Stimulated activated naive B cell treated with anti-CD40 and anti-IgM and Interleukin-4, amounts not matched to agents 10 μg/mL and 1 μg/mL and 100 μg/mL, for 72 hours (primary cell): ENCODE data around the gene CACNA1B.

Experiments used
- ATAC-seq, 2 donors: fragments of 150-1000 bp; cut with Tn5 transposase; replicated peaks; 2 replicates each; pipeline ENCODE4 v1.10.0; 2021; ENCODE audit warnings: moderate library complexity in 1 of 2
- DNase-seq: peaks from one replicate; pipeline ENCODE4 v3.0.0; 2021
- H3K27ac Mint-ChIP-seq: one replicate; pipeline ENCODE4 v1.8.0; 2022; ENCODE audit warnings: mild to moderate bottlenecking, mixed read lengths
- H3K27me3 Mint-ChIP-seq, 2 donors: one replicate each; pipeline ENCODE4 v1.8.0; 2022; ENCODE audit warnings: mixed read lengths in 2 of 2
- H3K36me3 Mint-ChIP-seq, 2 donors: one replicate each; pipeline ENCODE4 v1.8.0; 2022; ENCODE audit warnings: mixed read lengths in 2 of 2, mild to moderate bottlenecking in 1 of 2
- H3K4me1 Mint-ChIP-seq, 2 donors: one replicate each; pipeline ENCODE4 v1.8.0; 2022; ENCODE audit warnings: mixed read lengths in 2 of 2, mild to moderate bottlenecking in 1 of 2
- H3K4me3 Mint-ChIP-seq, 2 donors: one replicate each; pipeline ENCODE4 v1.8.0; 2022; ENCODE audit warnings: mild to moderate bottlenecking in 2 of 2, mixed read lengths in 2 of 2, moderate library complexity in 1 of 2
- H3K9me3 Mint-ChIP-seq, 2 donors: one replicate each; pipeline ENCODE4 v1.8.0; 2022; ENCODE audit warnings: mixed read lengths in 2 of 2, mild to moderate bottlenecking in 1 of 2

Gene CACNA1B

DNA sequence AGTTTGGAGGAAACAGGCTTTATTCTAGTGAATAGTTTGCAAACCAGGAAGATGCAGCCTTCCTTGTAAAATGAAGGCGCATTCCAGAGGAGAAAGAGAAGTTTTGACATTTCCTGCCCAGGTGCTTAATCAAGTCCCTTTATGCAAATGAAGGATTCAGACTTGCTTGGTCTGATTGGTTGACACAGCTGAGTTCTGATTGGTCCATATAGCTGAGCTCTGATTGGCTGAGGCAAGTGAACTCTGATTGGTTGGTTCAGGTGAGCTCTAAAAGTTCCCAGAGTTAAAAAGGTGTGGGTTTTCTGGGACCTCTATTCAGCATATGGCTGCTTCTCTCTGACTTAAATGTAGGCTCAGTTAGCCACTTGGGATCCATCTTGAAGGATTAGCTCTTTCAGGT, 151.0 kb downstream of the CACNA1B start:
- DNase-seq (no peak), ATAC-seq (no peak)
- peaks cover 54 to 77% of the 10 kb centered on the region in 2 donors for H3K27me3 Mint-ChIP-seq
- no peaks in the 10 kb centered on the region for H3K4me1 Mint-ChIP-seq
- no peak overlapping the region for H3K4me3 Mint-ChIP-seq
- H3K9me3 Mint-ChIP-seq, result peaks cover 6 to 7% of the 10 kb centered on the region in 2 donors
- H3K36me3 Mint-ChIP-seq, result no peaks in the 10 kb centered on the region
- no peak overlapping the region for H3K27ac Mint-ChIP-seq

DNA sequence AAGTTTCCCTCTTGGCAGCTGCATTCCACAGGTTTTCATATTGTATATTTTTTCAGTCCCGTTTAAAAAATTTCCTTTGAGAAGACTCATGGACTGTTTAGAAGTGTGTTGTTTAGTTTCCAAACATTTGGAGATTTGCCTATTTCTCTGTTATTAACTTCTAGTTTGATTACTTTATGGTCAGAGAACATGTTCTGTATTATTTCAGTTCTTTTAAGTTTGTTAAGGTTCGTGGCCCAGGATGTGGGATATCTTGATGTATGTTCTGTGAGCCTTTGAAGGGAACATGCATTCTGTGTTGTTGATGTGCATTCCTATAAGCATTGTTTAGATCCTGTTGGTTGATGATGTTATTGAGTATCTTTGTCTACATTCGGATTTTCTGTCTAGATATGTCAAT, 153.6 kb downstream of the CACNA1B start:
- H3K36me3 Mint-ChIP-seq, result no peaks in the 10 kb centered on the region
- H3K9me3 Mint-ChIP-seq, result peaks cover 6 to 7% of the 10 kb centered on the region in 2 donors
- DNase-seq, result no peak
- H3K4me3 Mint-ChIP-seq, result no peak overlapping the region
- ATAC-seq, result no peak
- peaks cover 47 to 74% of the 10 kb centered on the region in 2 donors for H3K27me3 Mint-ChIP-seq
- H3K27ac Mint-ChIP-seq, result no peak overlapping the region
- H3K4me1 Mint-ChIP-seq, result no peaks in the 10 kb centered on the region

DNA sequence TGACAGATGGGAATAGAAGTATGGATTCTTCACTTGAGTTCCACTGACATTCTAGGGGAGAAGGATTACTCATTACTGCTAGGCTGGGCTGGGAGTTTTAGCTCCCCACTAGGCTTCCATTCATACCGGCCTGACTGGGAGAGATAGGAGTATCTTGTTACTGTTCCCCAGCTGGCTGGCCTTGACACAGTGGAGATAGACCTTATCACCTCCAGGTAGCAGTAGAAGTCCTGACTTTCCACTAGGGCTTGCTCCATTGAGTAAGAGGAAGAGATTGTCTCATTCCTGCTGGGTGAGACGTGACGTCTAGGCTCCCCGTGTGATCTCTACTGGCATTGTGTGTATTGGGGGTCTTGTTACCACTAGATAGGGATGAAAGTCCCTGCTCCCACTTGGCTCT, 156.4 kb downstream of the CACNA1B start:
- Mint-ChIP-seq H3K9me3 (peaks cover 4 to 7% of the 10 kb centered on the region in 2 donors), H3K36me3 (no peaks in the 10 kb centered on the region), H3K27ac (no peak overlapping the region), H3K4me3 (no peak overlapping the region), H3K4me1 (no peaks in the 10 kb centered on the region), H3K27me3 (peaks cover 54 to 68% of the 10 kb centered on the region in 2 donors)
- DNase-seq (no peak), ATAC-seq (no peak)

DNA sequence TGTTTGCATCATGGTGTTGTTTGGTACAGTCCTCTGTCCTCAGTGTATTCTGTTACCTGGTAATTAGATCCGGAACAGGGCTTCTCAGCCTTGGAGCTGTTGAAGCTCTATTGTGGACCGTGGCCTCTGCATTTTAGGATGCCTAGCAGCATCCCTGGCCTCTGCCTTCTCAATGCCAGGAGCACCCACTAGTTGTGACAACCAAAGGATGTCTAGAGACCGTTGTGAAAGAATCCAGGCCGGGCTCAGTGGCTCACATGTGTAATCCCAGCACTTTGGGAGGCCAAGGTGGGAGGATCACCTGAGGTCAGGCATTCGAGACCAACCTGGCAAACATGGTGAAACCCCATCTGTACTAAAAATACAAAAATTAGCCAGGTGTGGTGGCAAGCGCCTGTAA, 159.6 kb downstream of the CACNA1B start:
- Mint-ChIP-seq H3K36me3 (no peaks in the 10 kb centered on the region), H3K27me3 (peaks cover 37 to 57% of the 10 kb centered on the region in 2 donors), H3K9me3 (peaks cover 4 to 7% of the 10 kb centered on the region in 2 donors), H3K4me3 (no peak overlapping the region), H3K4me1 (no peaks in the 10 kb centered on the region), H3K27ac (no peak overlapping the region)
- no peak for DNase-seq
- no peak for ATAC-seq

DNA sequence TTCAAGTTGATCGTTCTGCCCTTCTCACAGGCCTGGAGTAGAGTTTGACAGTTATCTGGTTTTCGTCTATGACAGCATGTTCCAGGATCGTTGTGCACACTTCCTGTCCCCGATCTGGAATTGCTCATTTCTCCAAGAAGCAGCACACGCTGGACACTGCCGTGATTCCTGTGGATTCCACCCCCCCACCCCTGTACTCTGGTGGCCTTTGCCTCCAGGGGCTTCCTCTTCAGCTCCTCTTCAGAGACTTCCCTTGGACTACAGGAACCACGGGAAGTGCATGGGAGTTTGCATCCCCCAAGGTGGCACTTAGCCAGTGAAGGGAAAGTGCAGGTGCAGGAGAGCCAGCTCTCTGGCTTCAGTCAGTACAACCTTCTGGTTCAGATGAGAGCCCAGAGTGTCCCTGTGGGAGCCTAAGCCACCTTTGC, 160.7 kb downstream of the CACNA1B start:
- Mint-ChIP-seq H3K4me3 (no peak overlapping the region), H3K27ac (no peak overlapping the region), H3K36me3 (no peaks in the 10 kb centered on the region), H3K9me3 (peaks cover 0 to under 1% of the 10 kb centered on the region in 2 donors), H3K27me3 (peaks cover 31 to 45% of the 10 kb centered on the region in 2 donors), H3K4me1 (no peaks in the 10 kb centered on the region)
- DNase-seq (no peak), ATAC-seq (no peak)

DNA sequence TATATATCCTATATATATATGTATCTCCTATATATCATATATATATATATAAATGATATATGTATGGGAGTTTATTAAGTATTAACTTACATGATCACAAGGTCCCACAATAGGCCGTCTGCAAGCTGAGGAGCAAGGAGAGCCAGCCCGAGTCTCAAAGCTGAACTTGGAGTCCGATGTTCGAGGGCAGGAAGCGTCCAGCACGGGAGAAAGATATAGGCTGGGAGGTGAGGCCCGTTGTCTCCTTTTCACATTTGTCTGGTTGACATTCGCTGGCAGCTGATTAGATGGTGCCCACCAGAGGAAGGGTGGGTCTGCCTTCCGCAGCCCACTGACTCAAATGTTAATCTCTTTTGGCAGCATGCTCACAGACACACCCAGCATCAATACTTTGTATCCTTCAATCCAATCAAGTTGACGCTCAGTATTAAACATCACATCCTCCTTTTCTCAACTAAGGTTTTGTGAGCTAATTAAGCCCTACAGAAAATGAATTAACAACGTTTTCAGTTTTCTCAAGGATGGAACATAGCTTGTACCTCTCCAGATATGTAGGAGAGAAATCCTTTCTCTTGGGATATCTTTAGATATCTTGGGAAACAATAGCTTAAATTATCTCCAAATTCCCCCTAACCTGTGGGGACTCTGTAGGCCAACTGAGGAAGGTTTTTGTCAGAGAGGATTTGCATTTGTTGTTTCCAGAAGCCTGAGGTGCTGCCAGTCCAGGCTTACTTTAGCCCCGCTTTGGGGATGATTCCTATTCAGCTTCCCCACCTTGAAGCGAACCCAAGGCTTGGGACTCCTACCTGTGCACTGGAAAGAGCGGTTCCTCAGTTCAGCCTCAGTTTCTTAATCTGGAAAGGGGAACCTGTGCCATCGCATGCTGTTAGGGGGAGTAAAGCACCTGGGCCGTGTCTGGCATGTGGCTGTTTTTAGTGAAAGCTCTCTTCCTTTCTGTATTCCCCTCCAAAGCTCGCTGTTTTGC, 163.2 kb downstream of the CACNA1B start:
- no peak overlapping the region for H3K27ac Mint-ChIP-seq
- no peaks in the 10 kb centered on the region for H3K36me3 Mint-ChIP-seq
- H3K27me3 Mint-ChIP-seq, result peaks cover 33 to 40% of the 10 kb centered on the region in 2 donors
- no peak overlapping the region for H3K4me3 Mint-ChIP-seq
- ATAC-seq (no peak), DNase-seq (no peak)
- no peaks in the 10 kb centered on the region for H3K4me1 Mint-ChIP-seq
- H3K9me3 Mint-ChIP-seq, result no peaks in the 10 kb centered on the region

DNA sequence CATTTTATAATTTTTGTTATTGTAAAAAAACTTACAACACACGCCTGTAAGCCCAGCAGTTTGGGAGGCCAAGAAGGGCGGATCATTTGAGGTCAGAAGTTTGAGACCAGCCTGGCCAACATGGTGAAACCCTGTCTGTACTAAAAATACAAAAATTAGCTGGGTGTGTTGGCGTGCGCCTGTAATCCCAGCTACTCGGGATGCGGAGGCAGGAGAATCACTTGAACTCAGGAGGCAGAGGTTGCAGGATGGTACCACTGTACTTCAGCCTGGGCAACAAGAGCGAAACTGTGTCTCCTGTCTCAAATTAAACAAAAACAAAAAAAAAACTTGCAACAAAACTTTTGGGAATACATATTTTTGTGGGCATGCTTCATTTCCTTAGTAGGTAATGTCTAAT, 164.6 kb downstream of the CACNA1B start:
- Mint-ChIP-seq H3K27me3 (peaks cover 28 to 42% of the 10 kb centered on the region in 2 donors), H3K9me3 (no peaks in the 10 kb centered on the region), H3K4me1 (no peaks in the 10 kb centered on the region), H3K4me3 (no peak overlapping the region), H3K27ac (no peak overlapping the region), H3K36me3 (no peaks in the 10 kb centered on the region)
- DNase-seq (no peak), ATAC-seq (no peak)

DNA sequence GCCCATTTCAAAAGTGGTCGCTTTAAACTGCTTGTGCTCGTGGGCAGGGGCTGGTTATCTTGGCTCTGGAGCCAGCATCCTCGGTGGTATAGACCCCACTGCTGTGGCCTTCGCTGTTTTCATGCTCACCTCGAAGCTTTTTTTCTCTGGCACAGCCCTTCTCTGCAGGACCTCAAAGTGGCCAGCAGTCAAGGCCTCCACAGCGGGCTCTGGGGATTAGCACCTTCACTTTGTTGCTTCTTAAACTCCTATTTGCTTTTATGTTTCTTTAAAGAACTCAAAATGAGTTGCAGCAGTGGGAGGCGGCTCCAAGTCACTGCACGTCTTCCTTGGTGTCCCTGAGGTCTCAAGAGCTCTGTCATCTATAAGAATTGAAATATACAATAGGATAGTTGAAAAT, 165.1 kb downstream of the CACNA1B start:
- DNase-seq, result no peak
- no peak for ATAC-seq
- Mint-ChIP-seq H3K4me3 (no peak overlapping the region), H3K27me3 (peaks cover 28 to 42% of the 10 kb centered on the region in 2 donors), H3K36me3 (no peaks in the 10 kb centered on the region), H3K4me1 (no peaks in the 10 kb centered on the region), H3K27ac (no peak overlapping the region), H3K9me3 (no peaks in the 10 kb centered on the region)

DNA sequence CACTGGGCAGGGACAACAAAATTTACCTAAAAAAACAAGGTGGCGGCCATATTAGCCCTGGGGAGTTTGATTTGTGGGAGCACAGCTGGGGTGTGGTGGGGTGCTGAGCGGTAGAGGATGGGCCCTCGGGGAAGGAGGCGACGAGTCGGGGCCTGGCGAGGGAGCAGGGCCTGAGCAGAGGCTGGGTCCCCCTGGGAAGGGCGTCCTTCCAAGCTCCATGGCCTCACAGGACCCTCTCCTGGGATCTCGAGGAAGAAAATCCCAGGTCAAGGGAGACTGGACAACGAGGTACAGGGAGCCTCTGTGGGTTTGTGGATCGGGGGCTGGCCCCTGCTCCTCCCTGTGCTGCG, 165.5 kb downstream of the CACNA1B start:
- Mint-ChIP-seq H3K27ac (no peak overlapping the region), H3K9me3 (no peaks in the 10 kb centered on the region), H3K36me3 (no peaks in the 10 kb centered on the region), H3K27me3 (peaks cover 28 to 42% of the 10 kb centered on the region in 2 donors), H3K4me1 (no peaks in the 10 kb centered on the region), H3K4me3 (no peak overlapping the region)
- DNase-seq (no peak), ATAC-seq (no peak)

DNA sequence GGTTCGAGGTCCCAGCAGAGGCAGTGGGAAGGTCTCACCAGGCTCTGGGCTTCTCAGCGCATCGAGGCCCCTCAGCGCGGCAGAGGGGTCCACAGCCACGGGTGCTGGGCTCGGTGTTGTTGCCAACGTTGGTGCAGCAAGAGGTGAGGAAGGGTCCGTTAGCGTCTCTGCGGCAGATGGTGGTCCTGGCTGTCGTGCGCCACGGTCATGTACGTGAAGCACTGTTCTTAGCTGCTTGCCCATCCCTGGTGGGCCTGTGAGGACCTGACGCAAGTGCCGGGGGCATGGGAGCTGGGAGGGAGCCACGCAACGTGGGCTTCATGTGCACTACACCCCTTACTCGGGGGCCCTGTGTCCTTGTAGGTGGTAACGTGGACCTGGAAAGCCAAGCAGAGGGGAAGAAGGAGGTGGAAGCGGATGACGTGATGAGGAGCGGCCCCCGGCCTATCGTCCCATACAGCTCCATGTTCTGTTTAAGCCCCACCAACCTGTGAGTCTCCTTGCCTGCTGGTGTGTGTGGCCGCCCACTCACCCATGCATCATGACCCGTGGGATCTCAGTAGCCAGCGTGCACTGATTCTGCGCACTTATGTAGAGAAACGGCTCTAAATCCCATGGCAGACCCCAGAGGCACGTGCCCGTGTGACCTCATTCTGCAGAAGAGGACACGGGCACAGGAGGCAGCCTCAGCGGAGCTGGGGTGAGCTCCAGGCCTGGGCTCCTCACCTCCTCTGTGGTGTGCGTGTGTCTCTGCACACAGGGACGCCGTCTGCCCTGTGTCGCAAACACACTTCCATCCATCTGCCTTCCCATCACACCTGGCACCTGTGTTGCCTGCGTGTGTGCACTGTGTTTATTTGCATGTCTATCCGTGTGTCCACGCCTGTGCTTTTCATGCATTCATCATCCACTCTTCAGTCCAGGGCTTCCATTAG, 166.1 kb downstream of the CACNA1B start:
- no peaks in the 10 kb centered on the region for H3K36me3 Mint-ChIP-seq
- DNase-seq (no peak), ATAC-seq (no peak)
- no peaks in the 10 kb centered on the region for H3K4me1 Mint-ChIP-seq
- H3K27me3 Mint-ChIP-seq, result peaks cover 23 to 36% of the 10 kb centered on the region in 2 donors
- no peak overlapping the region for H3K27ac Mint-ChIP-seq
- no peak overlapping the region for H3K4me3 Mint-ChIP-seq
- no peaks in the 10 kb centered on the region for H3K9me3 Mint-ChIP-seq

DNA sequence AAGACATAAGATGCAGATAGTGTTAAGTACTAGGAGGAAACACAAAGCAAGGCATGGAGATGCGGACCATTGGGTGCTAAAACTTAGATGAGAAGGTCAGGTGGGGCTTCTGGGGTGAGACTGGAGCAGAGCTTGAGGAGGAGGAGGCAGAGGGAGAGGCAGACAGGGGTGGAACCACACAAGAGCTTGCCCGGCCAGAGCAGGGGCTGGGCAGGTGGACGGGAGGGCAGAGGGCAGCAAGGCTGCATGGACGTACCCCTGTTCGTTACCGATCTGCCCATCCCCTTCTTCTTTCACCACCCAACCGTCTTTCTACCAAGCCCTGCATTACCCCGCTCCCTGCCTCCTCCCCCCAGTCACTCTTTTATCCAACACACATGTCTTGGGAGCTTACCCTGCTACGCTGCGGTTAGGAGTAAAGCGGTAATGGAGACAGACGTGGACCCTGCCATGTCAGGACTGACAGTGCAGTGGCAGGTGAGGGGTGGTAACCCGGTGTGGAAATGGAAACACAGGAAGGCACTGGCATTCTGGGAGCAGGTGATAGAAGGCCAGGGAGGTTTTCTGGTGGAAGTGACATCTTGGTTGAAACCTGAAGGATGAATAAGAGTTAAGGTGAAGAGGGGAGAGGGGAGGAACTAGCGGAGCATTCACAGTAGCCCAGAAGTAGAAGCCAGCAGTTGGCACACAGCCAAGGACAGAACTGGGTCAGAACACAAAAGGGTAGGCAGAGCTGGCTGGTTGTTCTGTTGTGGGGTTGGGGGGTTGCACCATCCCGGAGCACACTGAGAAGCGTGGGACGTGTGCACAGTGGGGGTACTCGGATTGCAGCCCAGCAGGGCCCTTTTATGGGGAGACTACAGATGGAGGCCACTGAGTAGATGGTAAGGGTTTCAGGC, 167.2 kb downstream of the CACNA1B start:
- Mint-ChIP-seq H3K4me3 (no peak overlapping the region), H3K36me3 (no peaks in the 10 kb centered on the region), H3K9me3 (no peaks in the 10 kb centered on the region), H3K27me3 (peaks cover 25 to 35% of the 10 kb centered on the region in 2 donors), H3K27ac (no peak overlapping the region), H3K4me1 (no peaks in the 10 kb centered on the region)
- DNase-seq (no peak), ATAC-seq (no peak)

DNA sequence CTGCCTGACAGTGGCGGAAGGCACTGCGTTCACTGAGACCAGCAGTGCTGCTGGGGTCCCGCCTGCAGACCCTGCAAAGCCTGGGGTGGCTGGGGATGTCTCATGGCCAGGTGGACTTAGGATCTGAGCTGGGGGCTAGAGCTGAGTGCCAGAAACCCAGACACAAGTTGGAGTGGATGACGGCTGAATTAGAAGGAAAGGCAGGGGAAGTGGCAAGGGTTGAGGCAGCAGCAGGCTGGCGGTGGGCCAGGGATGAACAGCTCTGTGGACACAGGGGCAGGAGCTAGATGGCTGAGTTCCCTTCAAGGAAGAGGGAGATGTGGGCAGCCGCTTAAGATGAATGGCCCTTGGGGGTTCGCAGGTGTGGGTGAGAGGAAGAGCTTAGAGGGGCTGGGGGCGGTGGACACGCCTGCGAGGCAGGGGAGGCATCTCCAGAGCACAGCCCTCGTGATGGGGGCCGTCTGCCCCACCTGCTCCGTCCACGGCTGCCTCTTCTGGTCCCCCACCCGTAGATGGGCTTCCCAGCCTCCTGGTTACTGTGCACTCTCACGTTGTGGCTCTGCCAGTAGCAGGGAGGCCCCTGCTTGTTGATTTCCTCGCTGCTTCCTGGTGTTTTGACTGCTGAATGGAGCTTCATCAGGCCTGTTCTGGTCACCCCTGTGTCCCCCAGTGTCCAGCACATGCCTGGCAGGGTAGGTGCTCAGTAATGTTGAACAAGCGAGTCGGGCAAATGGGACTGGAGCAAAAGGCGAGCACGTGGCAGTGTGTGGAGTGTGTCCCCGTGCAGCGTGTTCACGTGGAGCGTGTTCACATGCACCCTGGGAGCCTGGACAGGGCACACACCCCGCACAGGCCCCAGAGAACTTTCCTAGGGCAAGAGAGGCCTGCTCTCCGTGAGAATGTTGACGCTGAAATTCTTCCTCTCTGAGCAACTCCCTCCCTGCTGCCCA, 168.2 kb downstream of the CACNA1B start:
- Mint-ChIP-seq H3K4me3 (no peak overlapping the region), H3K27me3 (peaks cover 31 to 34% of the 10 kb centered on the region in 2 donors), H3K4me1 (no peaks in the 10 kb centered on the region), H3K36me3 (no peaks in the 10 kb centered on the region), H3K27ac (no peak overlapping the region), H3K9me3 (no peaks in the 10 kb centered on the region)
- DNase-seq, result no peak
- no peak for ATAC-seq
